T-cell (primary cell): Measurements from ENCODE around the gene AEN. TPM values are rescaled to one million over a fixed set of nuclear protein-coding genes. Genes with fewer than 3 reads are reported as not detected.
A peak's percentile ranks its signal among the peaks of the same experiment; 100 is the strongest.

ENCODE experiments used
- ATAC-seq, 4 experiments: fragments of 200-7000 bp in 3 of 4; fragments of 150-1000 bp in 1 of 4; cut with Tn5 transposase; replicated peaks in 1 of 4; 1 replicate in 3 of 4; 2 replicates in 1 of 4; pipeline ENCODE4 v1.10.0; 2021; ENCODE audit warnings: moderate library complexity in 3 of 4, mild to moderate bottlenecking in 2 of 4, moderate number of reproducible peaks in 1 of 4
- CTCF ChIA-PET, 2 donors: fragments of 300-600 bp; sonication (Branson Sonifier 250); formaldehyde crosslinking; loops; one replicate each; lab custom pipeline; 2022; ENCODE audit warnings: antibody characterized with exemption in 2 of 2; lab: Charles Lee
- POLR2A ChIA-PET, 2 donors: fragments of 300-600 bp; sonication (Branson Sonifier 250); formaldehyde crosslinking; loops; one replicate each; lab custom pipeline; 2022; ENCODE audit warnings: antibody characterized with exemption in 2 of 2; lab: Charles Lee
- DNase-seq, 35 experiments: peaks; one replicate each; pipeline versions ENCODE4 v3.0.0 to v3.0.0-alpha.2; 2013 to 2023
- H3K27ac ChIP-seq: one replicate; pipeline ENCODE4 v1.5.1; 2013; ENCODE audit warnings: low read length
- H3K27me3 ChIP-seq, 2 experiments: replicated peaks in 1 of 2; 1 replicate in 1 of 2; 2 replicates in 1 of 2; pipeline versions ENCODE4 v1.6.1 to v1.7.0; 2013; ENCODE audit warnings: low read length in 1 of 2, mixed read lengths in 1 of 2; ENCODE audit not compliant: control insufficient read depth in 2 of 2, insufficient read depth in 2 of 2; ENCODE audit errors: extremely low read depth in 1 of 2
- H3K36me3 ChIP-seq, 2 donors: 1 replicate in 1 of 2; 2 replicates in 1 of 2; pipeline versions ENCODE4 v1.6.1 to v1.7.0; 2013; ENCODE audit warnings: low read length in 1 of 2; ENCODE audit not compliant: control insufficient read depth in 2 of 2, insufficient read depth in 1 of 2; ENCODE audit errors: extremely low read depth in 1 of 2
- H3K4me1 ChIP-seq, 2 experiments: 1 replicate in 1 of 2; 2 replicates in 1 of 2; pipeline versions ENCODE4 v1.6.1 to v1.7.0; 2013; ENCODE audit warnings: low read length in 2 of 2, mixed read lengths in 1 of 2; ENCODE audit not compliant: insufficient read depth in 2 of 2, control insufficient read depth in 1 of 2; ENCODE audit errors: extremely low read depth in 1 of 2
- H3K4me3 ChIP-seq, 2 donors: 1 replicate in 1 of 2; 2 replicates in 1 of 2; pipeline versions ENCODE4 v1.5.1 to v1.7.0; 2013; ENCODE audit warnings: mild to moderate bottlenecking in 2 of 2, low read length in 1 of 2, moderate library complexity in 1 of 2; ENCODE audit not compliant: control insufficient read depth in 1 of 2; ENCODE audit errors: extremely low read depth in 1 of 2
- H3K9me3 ChIP-seq: 2 replicates; pipeline ENCODE4 v1.7.0; 2013
- H3K27ac Mint-ChIP-seq, 2 donors: one replicate each; pipeline ENCODE4 v1.8.0; 2020 to 2021; ENCODE audit warnings: mild to moderate bottlenecking in 2 of 2, mixed read lengths in 2 of 2
- H3K27me3 Mint-ChIP-seq, 2 donors: one replicate each; pipeline ENCODE4 v1.8.0; 2021 to 2022; ENCODE audit warnings: mixed read lengths in 2 of 2
- H3K36me3 Mint-ChIP-seq: one replicate; pipeline ENCODE4 v1.8.0; 2021; ENCODE audit warnings: mixed read lengths
- H3K4me1 Mint-ChIP-seq, 3 donors: one replicate each; pipeline ENCODE4 v1.8.0; 2020 to 2022; ENCODE audit warnings: mixed read lengths in 3 of 3, mild to moderate bottlenecking in 1 of 3
- H3K4me3 Mint-ChIP-seq, 3 donors: one replicate each; pipeline ENCODE4 v1.8.0; 2020 to 2022; ENCODE audit warnings: mild to moderate bottlenecking in 3 of 3, mixed read lengths in 3 of 3, moderate library complexity in 3 of 3
- H3K9me3 Mint-ChIP-seq, 3 donors: one replicate each; pipeline ENCODE4 v1.8.0; 2020 to 2022; ENCODE audit warnings: mixed read lengths in 3 of 3
- WGBS: methylation state at CpG from one replicate; pipeline ENCODE4 v1.1.5; 2013; ENCODE audit warnings: missing lambda C conversion rate; ENCODE audit not compliant: insufficient coverage; 5-methylcytosine and 5-hydroxymethylcytosine counted together
- total RNA-seq, 35 experiments: library from RNA in 6 of 35; stranded (reverse) in 6 of 35; fragments of 120-200 nt in 1 of 35; gene quantifications; one replicate each; pipeline versions ENCODE4 v1.2.1 to v1.2.4 and lab custom pipeline; 2013 to 2026

Gene AEN
- total RNA-seq, 5 donors from 2014 or later (not counting 1 experiment from before 2014, with no cell fraction given): 31.1 to 69.2 (median 51.5) TPM

GRCh38 chr15:88627463-88627862 lies 6.3 kb downstream of the AEN start:
- DNase-seq (peak in 34 of 35 experiments; percentile 65 to 94 (median 81)), ATAC-seq (peak; percentile 82 to 90 (median 84))
- Mint-ChIP-seq H3K4me1 (peaks cover 88 to 98% (median 98%) of the 10 kb centered on the region in 3 donors), H3K27me3 (no peaks in the 10 kb centered on the region), H3K27ac (peak overlapping the region; percentile 97), H3K36me3 (peaks cover 52% of the 10 kb centered on the region), H3K4me3 (peak overlapping the region; percentile 39 to 92 (median 44)), H3K9me3 (no peaks in the 10 kb centered on the region)
- H3K9me3 ChIP-seq: no peaks in the 10 kb centered on the region
- no peaks in the 10 kb centered on the region for H3K27me3 ChIP-seq
- ChIA-PET POLR2A (interaction anchor here (0.6 to 6.1 kb wide), 4 partner anchors 8 to 464 kb away, joined by 4 to 41 read pairs (median 12); partner anchors contain the start of gene ISG20 (in 1 of the 2)), CTCF (interaction anchor here (0.6 to 2.4 kb wide), 5 partner anchors 8 to 277 kb away, joined by 3 to 9 read pairs (median 3); partner anchors contain the start of gene ISG20 (in 1 of the 2))
- H3K4me3 ChIP-seq: peak overlapping the region in 1 of 2 donors; percentile 7
- no CpG with 5 or more reads among the region's 1 CpG for WGBS
- H3K4me1 ChIP-seq: peaks cover 77 to 100% of the 10 kb centered on the region in 2 experiments
- peaks cover 9 to 62% of the 10 kb centered on the region in 2 donors for H3K36me3 ChIP-seq
- H3K27ac ChIP-seq: peak overlapping the region; percentile 91

GRCh38 chr15:88628018-88628654 lies 7.0 kb downstream of the AEN start:
- POLR2A ChIA-PET: interaction anchor here (0.6 to 6.1 kb wide), 5 partner anchors 8 to 463 kb away, joined by 3 to 41 read pairs (median 4); partner anchors contain the start of gene ISG20 (in 1 of the 2)
- H3K36me3 ChIP-seq: peaks cover 9 to 62% of the 10 kb centered on the region in 2 donors

GRCh38 chr15:88629071-88629470 lies 7.9 kb downstream of the AEN start:
- Histone ChIP-seq H3K4me3 (no peak overlapping the region), H3K4me1 (peaks cover 66 to 98% of the 10 kb centered on the region in 2 experiments), H3K27ac (peak overlapping the region; percentile 91), H3K36me3 (peaks cover 9 to 57% of the 10 kb centered on the region in 2 donors), H3K27me3 (no peaks in the 10 kb centered on the region), H3K9me3 (no peaks in the 10 kb centered on the region)
- H3K27ac Mint-ChIP-seq: peak overlapping the region; percentile 97
- CTCF ChIA-PET: interaction anchor here (0.5 to 0.9 kb wide), 2 partner anchors 12 to 33 kb away, joined by 3 to 4 read pairs; no protein-coding TSS in a partner anchor
- no peaks in the 10 kb centered on the region for H3K27me3 Mint-ChIP-seq
- H3K36me3 Mint-ChIP-seq: peaks cover 61% of the 10 kb centered on the region
- POLR2A ChIA-PET: interaction anchor here (1.0 to 6.1 kb wide), 3 partner anchors 9 to 104 kb away, joined by 3 to 41 read pairs (median 4); partner anchors contain the start of gene ISG20 (in 1 of the 2)
- WGBS: 98% methylated on average over 7 of the region's 16 CpGs
- peaks cover 87 to 95% (median 95%) of the 10 kb centered on the region in 3 donors for H3K4me1 Mint-ChIP-seq
- no peaks in the 10 kb centered on the region for H3K9me3 Mint-ChIP-seq
- ATAC-seq: no peak
- peak overlapping the region in 2 of 3 donors; percentile 47 to 92 for H3K4me3 Mint-ChIP-seq
- no peak for DNase-seq

More at GRCh38 chr15:88628018-88628654, 7.0 kb downstream of the AEN start:
- Mint-ChIP-seq H3K4me1 (peaks cover 88 to 98% (median 97%) of the 10 kb centered on the region in 3 donors), H3K27ac (peak overlapping the region; percentile 97), H3K36me3 (peaks cover 57% of the 10 kb centered on the region), H3K9me3 (no peaks in the 10 kb centered on the region), H3K27me3 (no peaks in the 10 kb centered on the region), H3K4me3 (peak overlapping the region; percentile 39 to 92 (median 44))
- WGBS: 88% methylated on average over 2 of the region's 5 CpGs
- H3K4me1 ChIP-seq: peaks cover 72 to 100% of the 10 kb centered on the region in 2 experiments
- H3K4me3 ChIP-seq: peak overlapping the region in 1 of 2 donors; percentile 3
- ATAC-seq (no peak), DNase-seq (no peak)
- CTCF ChIA-PET: interaction anchor here in 1 of 2 donors (0.9 to 2.4 kb wide), 4 partner anchors 7 to 276 kb away, joined by 3 to 9 read pairs (median 4); no protein-coding TSS in a partner anchor
- H3K9me3 ChIP-seq: no peaks in the 10 kb centered on the region
- H3K27me3 ChIP-seq: no peaks in the 10 kb centered on the region
- H3K27ac ChIP-seq: peak overlapping the region; percentile 91

- Histone ChIP-seq H3K27me3 (no peaks in the 10 kb centered on the region), H3K27ac (peak overlapping the region; percentile 91), H3K9me3 (no peaks in the 10 kb centered on the region), H3K36me3 (peaks cover 9 to 56% of the 10 kb centered on the region in 2 donors), H3K4me3 (no peak overlapping the region), H3K4me1 (peaks cover 70 to 97% of the 10 kb centered on the region in 2 experiments)
- Mint-ChIP-seq H3K4me1 (peaks cover 87 to 94% (median 94%) of the 10 kb centered on the region in 3 donors), H3K27ac (peak overlapping the region; percentile 97), H3K27me3 (no peaks in the 10 kb centered on the region), H3K4me3 (peak overlapping the region in 2 of 3 donors; percentile 47 to 92), H3K36me3 (peaks cover 59% of the 10 kb centered on the region), H3K9me3 (no peaks in the 10 kb centered on the region)
- ChIA-PET POLR2A (no interaction called here), CTCF (no interaction called here)
- 62% methylated on average over 4 of the region's 9 CpGs for WGBS
- ATAC-seq (no peak), DNase-seq (peak in 1 of 35 experiments; percentile 38)
These were observed 9.1 kb downstream of the AEN start for GRCh38 chr15:88630141-88630721.

GRCh38 chr15:88630798-88631463 lies 9.8 kb downstream of the AEN start:
- Mint-ChIP-seq H3K27me3 (no peaks in the 10 kb centered on the region), H3K4me3 (peak overlapping the region in 1 of 3 donors; percentile 92), H3K36me3 (peaks cover 60% of the 10 kb centered on the region), H3K4me1 (peaks cover 89 to 95% (median 93%) of the 10 kb centered on the region in 3 donors), H3K9me3 (no peaks in the 10 kb centered on the region), H3K27ac (peak overlapping the region; percentile 97)
- H3K9me3 ChIP-seq: no peaks in the 10 kb centered on the region
- H3K4me3 ChIP-seq: peak overlapping the region in 1 of 2 donors; percentile 3
- ChIA-PET POLR2A (interaction anchor here in 1 of 2 donors (1.0 kb wide), 1 partner anchor 14 kb away, joined by 3 read pairs; no protein-coding TSS in a partner anchor), CTCF (no interaction called here)
- peaks cover 66 to 95% of the 10 kb centered on the region in 2 experiments for H3K4me1 ChIP-seq
- H3K27me3 ChIP-seq: no peaks in the 10 kb centered on the region
- peak overlapping the region; percentile 91 for H3K27ac ChIP-seq
- ATAC-seq (no peak), DNase-seq (no peak)
- 100% methylated on average over 2 of the region's 7 CpGs for WGBS
- peaks cover 9 to 53% of the 10 kb centered on the region in 2 donors for H3K36me3 ChIP-seq
